Lower lobe of right lung (tissue), 2 donors: Measurements from ENCODE around the gene PDCD10. TPM values are rescaled to one million over a fixed set of nuclear protein-coding genes. Genes with fewer than 3 reads are reported as not detected.

Experiments
- ATAC-seq, 2 donors: fragments of 200-7000 bp; cut with Tn5 transposase; one replicate each; pipeline ENCODE4 v1.9.1; 2020 to 2022; ENCODE audit warnings: mild to moderate bottlenecking in 2 of 2, moderate library complexity in 2 of 2
- DNase-seq: peaks from one replicate; pipeline ENCODE4 v3.0.0-alpha.2; 2020
- H3K27ac ChIP-seq: fragments of 200-600 bp; one replicate; pipeline ENCODE4 v1.8.0; 2022
- H3K27me3 ChIP-seq: fragments of 200-600 bp; one replicate; pipeline ENCODE4 v1.8.0; 2022; ENCODE audit warnings: low read depth
- H3K36me3 ChIP-seq: fragments of 200-600 bp; one replicate; pipeline ENCODE4 v1.8.0; 2022; ENCODE audit warnings: mild to moderate bottlenecking
- H3K4me1 ChIP-seq: fragments of 200-600 bp; one replicate; pipeline ENCODE4 v1.8.0; 2022
- H3K4me3 ChIP-seq: fragments of 200-600 bp; one replicate; pipeline ENCODE4 v1.8.0; 2022; ENCODE audit warnings: mild to moderate bottlenecking
- H3K9me3 ChIP-seq: fragments of 200-600 bp; one replicate; pipeline ENCODE4 v1.8.0; 2022
- CTCF ChIP-seq: fragments of 200-600 bp; IDR thresholded peaks from one replicate; pipeline ENCODE4 v1.8.0; 2022; ENCODE audit warnings: antibody characterized with exemption, mild to moderate bottlenecking
- intact Hi-C: fragments of 100-400 bp; cut with DNase I; formaldehyde crosslinking; loops from one replicate; pipeline ENCODE4 v1.11.0; 2022
- total RNA-seq: library from RNA; stranded (reverse); fragmentation: NEBNext Ultra II Directional; extraction: Animal tissue kit (Norgen Biotek cat#: 25700); gene quantifications from one replicate; pipeline ENCODE4 v1.2.1, GENCODE V29; 2021
- donor health status: DM: no; HTN: yes; CAD: no; lungs with severe emphysema.

Gene PDCD10
- total RNA-seq, 1 donor from 2014 or later = 49.5 TPM

GRCh38 chr3:167750272-167750971, 15.7 kb upstream of the PDCD10 start:
- DNase-seq (no peak), ATAC-seq (peak; percentile 57 to 64)
- H3K9me3 ChIP-seq = no peaks in the 10 kb centered on the region

GRCh38 chr3:167749728-167750127, 15.0 kb upstream of the PDCD10 start:
- Histone ChIP-seq H3K4me3 (no peak overlapping the region), H3K36me3 (no peaks in the 10 kb centered on the region), H3K4me1 (peaks cover 13% of the 10 kb centered on the region), H3K9me3 (no peaks in the 10 kb centered on the region), H3K27me3 (no peaks in the 10 kb centered on the region), H3K27ac (no peak overlapping the region)
- DNase-seq (no peak), ATAC-seq (no peak)
- intact Hi-C loops = no loop called here
- no peak for TF ChIP-seq CTCF

More at GRCh38 chr3:167750272-167750971, 15.7 kb upstream of the PDCD10 start:
- no peak overlapping the region for H3K27ac ChIP-seq
- intact Hi-C loops = no loop called here
- no peak overlapping the region for H3K4me3 ChIP-seq
- H3K36me3 ChIP-seq = no peaks in the 10 kb centered on the region
- peaks cover 13% of the 10 kb centered on the region for H3K4me1 ChIP-seq
- no peak for TF ChIP-seq CTCF
- no peaks in the 10 kb centered on the region for H3K27me3 ChIP-seq

- DNase-seq (no peak), ATAC-seq (no peak)
- Histone ChIP-seq H3K27ac (no peak overlapping the region), H3K4me1 (peaks cover 13% of the 10 kb centered on the region), H3K9me3 (no peaks in the 10 kb centered on the region), H3K27me3 (no peaks in the 10 kb centered on the region), H3K36me3 (no peaks in the 10 kb centered on the region), H3K4me3 (no peak overlapping the region)
- no peak for TF ChIP-seq CTCF
- intact Hi-C loops = no loop called here
Observed at GRCh38 chr3:167749209-167749608, 14.5 kb upstream of the PDCD10 start.

- Histone ChIP-seq H3K36me3 (no peaks in the 10 kb centered on the region), H3K4me3 (no peak overlapping the region), H3K4me1 (no peaks in the 10 kb centered on the region), H3K9me3 (no peaks in the 10 kb centered on the region), H3K27ac (no peak overlapping the region), H3K27me3 (no peaks in the 10 kb centered on the region)
- intact Hi-C loops = no loop called here
- ATAC-seq = no peak
- no peak for TF ChIP-seq CTCF
- no peak for DNase-seq
Observed at GRCh38 chr3:167743799-167744198, 9.1 kb upstream of the PDCD10 start.

- no peak for TF ChIP-seq CTCF
- intact Hi-C loops = no loop called here
Observed at GRCh38 chr3:167742338-167742737, 7.6 kb upstream of the PDCD10 start.

More at GRCh38 chr3:167742338-167742737, 7.6 kb upstream of the PDCD10 start:
- H3K9me3 ChIP-seq = no peaks in the 10 kb centered on the region
- no peak for DNase-seq
- H3K27ac ChIP-seq = no peak overlapping the region
- ATAC-seq = no peak
- H3K36me3 ChIP-seq = no peaks in the 10 kb centered on the region
- H3K27me3 ChIP-seq = no peaks in the 10 kb centered on the region
- H3K4me1 ChIP-seq = no peaks in the 10 kb centered on the region
- H3K4me3 ChIP-seq = no peak overlapping the region
